ENCODE results near the gene TMEM256. TPM values are rescaled to one million over a fixed set of nuclear protein-coding genes. Genes with fewer than 3 reads are reported as not detected.

The TMEM256 gene
- total and polyA plus RNA-seq, 11 donors: 51.9 to 195 (median 69.8) TPM

DNA sequence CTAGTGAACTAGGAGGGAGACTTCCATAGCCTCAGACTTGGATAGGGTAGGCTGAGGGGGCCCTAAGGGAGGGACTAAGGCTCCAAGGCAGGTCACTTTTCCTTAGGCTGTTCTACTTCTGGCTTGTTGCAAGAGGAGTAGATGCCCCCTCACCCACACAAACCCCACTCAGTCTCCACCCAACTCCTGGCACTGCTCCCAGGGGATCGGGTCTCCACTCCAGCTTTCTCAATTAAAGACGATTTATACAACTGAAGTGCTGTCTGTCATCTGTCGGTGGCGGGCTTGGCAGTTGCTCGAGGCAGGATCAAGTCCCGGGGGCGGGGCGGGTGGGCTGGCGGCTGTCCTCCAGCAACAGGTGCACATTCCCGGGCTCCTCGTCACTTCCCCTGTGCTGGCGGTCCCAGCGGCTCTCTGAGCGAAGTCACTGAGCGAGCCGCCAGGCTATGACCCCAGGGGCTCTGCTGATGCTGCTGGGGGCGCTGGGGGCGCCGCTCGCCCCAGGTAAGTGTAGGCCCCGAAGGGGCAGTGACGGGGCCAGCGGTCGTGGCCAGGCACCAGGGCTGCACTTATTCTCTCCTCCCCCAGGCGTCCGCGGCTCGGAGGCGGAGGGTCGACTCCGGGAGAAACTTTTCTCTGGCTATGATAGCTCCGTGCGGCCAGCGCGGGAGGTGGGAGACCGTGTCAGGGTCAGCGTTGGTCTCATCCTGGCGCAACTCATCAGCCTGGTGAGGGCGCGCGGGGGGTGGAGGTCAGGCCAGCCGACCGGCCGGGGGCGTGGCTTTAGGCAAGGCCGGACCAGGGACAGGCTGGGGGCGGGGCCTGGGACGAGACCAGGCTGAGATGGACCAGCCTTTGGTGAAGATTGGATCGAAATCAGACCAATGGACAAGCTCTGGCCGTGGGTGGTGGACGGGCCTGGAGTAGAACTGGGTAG lies 41.1 kb upstream of the TMEM256 start, which contains the start of gene CHRNB1:
Gene CHRNB1, plus strand, starts transcription at position 380 of the 937 bp plus-strand sequence. Its CDS starts 67 bp downstream, at position 447.
- H3K9me3 ChIP-seq: no peaks in the 10 kb centered on the region
- intact Hi-C loops (cut with DNase I): loop anchor here in 4 of 10 donors (5.0 to 10.0 kb wide), 2 partner anchors 32 to 400 kb away; partner anchors contain the start of gene ZBTB4 (in 3 of the 4)
- no peaks in the 10 kb centered on the region for H3K36me3 ChIP-seq
- WGBS, 4 donors: 4 to 5% (median 4%) methylated on average over 19 to 51 of the region's 51 CpGs
- H3K4me3 ChIP-seq: peak within 1 kb of the TSS; percentile 40 to 64 (median 54)
- H3K27ac ChIP-seq: peak within 1 kb of the TSS in 10 of 12 donors; percentile 27 to 77 (median 65)
- H3K4me1 ChIP-seq: peaks cover 0 to 35% (median 17%) of the 10 kb centered on the region in 12 donors
- TF ChIP-seq CTCF (IDR thresholded peaks at IDR 0.05) (peak in 3 of 12 donors; percentile 13 to 18 (median 16)), POLR2A (IDR thresholded peaks at IDR 0.05) (no peak)
- peaks cover 0 to 48% (median 6%) of the 10 kb centered on the region in 9 donors for H3K27me3 ChIP-seq
- ATAC-seq (peak; percentile 80 to 92 (median 90)), DNase-seq (peak; percentile 82 to 90 (median 86))

DNA sequence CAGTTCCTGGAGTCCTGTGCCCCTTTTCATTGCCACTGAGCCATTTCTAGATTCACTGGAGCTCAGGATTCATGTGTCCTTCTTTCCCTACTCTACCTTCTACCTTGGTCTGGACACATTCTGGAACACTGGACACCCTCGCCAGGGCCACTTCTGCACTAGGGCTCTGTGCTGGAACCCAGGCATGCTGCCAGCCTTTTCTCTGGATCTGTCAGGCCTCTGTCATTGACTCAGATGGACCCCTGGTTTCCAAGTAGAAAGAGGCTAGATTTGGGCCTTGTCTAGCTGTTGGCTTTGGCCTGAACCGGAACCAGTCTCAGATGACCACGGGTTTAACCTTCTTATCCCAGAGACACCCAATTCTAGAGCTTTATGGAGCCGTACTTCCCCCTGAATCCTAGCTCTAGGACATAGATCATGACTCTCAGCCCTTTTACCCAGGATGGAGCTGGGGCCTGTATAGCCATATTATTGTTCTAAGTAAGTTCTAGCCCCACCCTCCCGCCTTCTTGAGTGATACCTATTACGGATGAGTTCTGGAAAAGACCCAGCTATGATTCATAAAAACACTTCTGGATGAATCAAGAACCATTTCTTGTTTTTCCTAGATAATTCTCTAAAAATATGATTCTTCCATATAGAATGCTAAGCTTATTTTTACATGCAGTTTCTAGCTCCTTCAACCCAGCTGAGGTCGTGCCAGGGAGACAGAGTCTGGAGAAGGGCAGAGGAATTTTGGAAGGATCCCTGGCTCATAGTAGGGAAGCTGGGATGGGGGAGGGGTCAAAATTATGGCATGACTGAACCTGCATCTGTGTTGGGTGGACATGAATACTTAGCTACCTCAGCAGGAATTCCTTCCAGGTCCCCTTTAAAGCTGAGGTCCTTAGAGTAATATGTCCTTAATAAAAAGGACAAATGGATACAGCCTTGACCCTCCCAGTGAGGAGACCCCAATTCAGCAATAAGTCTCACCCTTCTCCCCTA lies 39.9 kb upstream of the TMEM256 start:
- Histone ChIP-seq H3K9me3 (no peaks in the 10 kb centered on the region), H3K4me1 (peaks cover 0 to 46% (median 23%) of the 10 kb centered on the region in 12 donors), H3K4me3 (no peak overlapping the region), H3K27ac (peak overlapping the region in 1 of 12 donors; percentile 70), H3K36me3 (no peaks in the 10 kb centered on the region), H3K27me3 (peaks cover 0 to 59% (median 12%) of the 10 kb centered on the region in 9 donors)
- DNase-seq (no peak), ATAC-seq (no peak)
- 82 to 92% (median 88%) methylated on average over 7 of the region's 7 CpGs for WGBS, 4 donors
- TF ChIP-seq CTCF (IDR thresholded peaks at IDR 0.05): no peak
- TF ChIP-seq POLR2A (IDR thresholded peaks at IDR 0.05): no peak
- intact Hi-C loops (cut with DNase I): loop anchor here in 4 of 10 donors (5.0 to 10.0 kb wide), 2 partner anchors 34 to 401 kb away; partner anchors contain the start of gene ZBTB4 (in 3 of the 4)

GRCh38 chr17:7442142-7442541 lies 38.2 kb upstream of the TMEM256 start:
- Histone ChIP-seq H3K27ac (no peak overlapping the region), H3K4me1 (peaks cover 0 to 63% (median 34%) of the 10 kb centered on the region in 12 donors), H3K27me3 (peaks cover 0 to 59% (median 12%) of the 10 kb centered on the region in 9 donors), H3K36me3 (no peaks in the 10 kb centered on the region), H3K4me3 (no peak overlapping the region), H3K9me3 (no peaks in the 10 kb centered on the region)
- TF ChIP-seq POLR2A (IDR thresholded peaks at IDR 0.05): no peak
- TF ChIP-seq CTCF (IDR thresholded peaks at IDR 0.05): no peak
- intact Hi-C loops (cut with DNase I): loop anchor here in 4 of 10 donors (5.0 to 10.0 kb wide), 2 partner anchors 35 to 403 kb away; partner anchors contain the start of gene ZBTB4 (in 3 of the 4)
- WGBS, 4 donors: 90 to 94% (median 94%) methylated on average over 2 of the region's 2 CpGs
- DNase-seq (peak in 1 of 5 donors; percentile 17), ATAC-seq (no peak)

All from heart left ventricle (tissue), 16 donors.